AG04449 (cell line): ENCODE data around the gene PTPN21.

Experiments
- CTCF ChIA-PET: fragments of 350-600 bp; formaldehyde crosslinking; extraction: SDS; loops from one replicate; lab custom pipeline; 2021; ENCODE audit warnings: antibody characterized with exemption; lab: Yijun Ruan, JAX
- POLR2A ChIA-PET: fragments of 400-600, 350-600 bp; formaldehyde crosslinking; extraction: SDS; loops from one replicate; lab custom pipeline; 2020; ENCODE audit warnings: antibody characterized with exemption, inconsistent platforms; lab: Yijun Ruan, JAX
- DNase-seq: peaks from one replicate; pipeline ENCODE4 v3.0.0-alpha.2; 2010; ENCODE audit warnings: low read depth, low spot score
- H3K4me3 ChIP-seq: 2 replicates; pipeline ENCODE4 v1.5.1; 2011; ENCODE audit warnings: low read depth, mild to moderate bottlenecking, control low read depth, low read length
- CTCF ChIP-seq: IDR thresholded peaks from one replicate; pipeline ENCODE4 v1.5.1; 2011; ENCODE audit warnings: mild to moderate bottlenecking, moderate library complexity, low read length, control low read depth, inconsistent platforms; ENCODE audit not compliant: insufficient read depth; ENCODE audit errors: missing control alignments

The PTPN21 gene

GRCh38 chr14:88562532-88562830, 7.7 kb upstream of the PTPN21 start:
- CTCF ChIA-PET: interaction anchor here (3.4 to 4.1 kb wide), 2 partner anchors 70 to 373 kb away, joined by 30 to 54 read pairs; no protein-coding TSS in a partner anchor
- H3K4me3 ChIP-seq: peak overlapping the region; percentile 90
- TF ChIP-seq CTCF: no peak
- POLR2A ChIA-PET: no interaction called here
- DNase-seq: no peak

- POLR2A ChIA-PET: interaction anchor here (1.0 kb wide), 1 partner anchor 30 kb away, joined by 3 read pairs; no protein-coding TSS in a partner anchor
- H3K4me3 ChIP-seq: no peak overlapping the region
- TF ChIP-seq CTCF: peak; percentile 32
- DNase-seq: no peak
- CTCF ChIA-PET: interaction anchor here (0.7 to 4.1 kb wide), 14 partner anchors 22 to 614 kb away, joined by 3 to 54 read pairs (median 5); no protein-coding TSS in a partner anchor
Measured at GRCh38 chr14:88559852-88560251, 5.0 kb upstream of the PTPN21 start.

GRCh38 chr14:88556581-88556980, 1.8 kb upstream of the PTPN21 start:
- no peak for DNase-seq
- no peak overlapping the region for H3K4me3 ChIP-seq
- TF ChIP-seq CTCF: no peak
- CTCF ChIA-PET: interaction anchor here (0.8 to 2.1 kb wide), 9 partner anchors 9 to 368 kb away, joined by 3 to 8 read pairs (median 3); no protein-coding TSS in a partner anchor
- POLR2A ChIA-PET: no interaction called here

- no peak for TF ChIP-seq CTCF
- DNase-seq: no peak
- H3K4me3 ChIP-seq: peak overlapping the region; percentile 75
- CTCF ChIA-PET: interaction anchor here (1.3 kb wide), 1 partner anchor 365 kb away, joined by 4 read pairs; no protein-coding TSS in a partner anchor
- POLR2A ChIA-PET: no interaction called here
Measured at GRCh38 chr14:88553886-88554456, 836 bp downstream of the PTPN21 start.

- ChIA-PET POLR2A (no interaction called here), CTCF (interaction anchor here (1.3 to 3.0 kb wide), 3 partner anchors 60 to 364 kb away, joined by 4 to 15 read pairs (median 5); no protein-coding TSS in a partner anchor)
- no peak overlapping the region for H3K4me3 ChIP-seq
- no peak for TF ChIP-seq CTCF
- no peak for DNase-seq
Measured at GRCh38 chr14:88552876-88553275, 1.9 kb downstream of the PTPN21 start.

GRCh38 chr14:88551980-88552431, 2.8 kb downstream of the PTPN21 start:
- ChIA-PET POLR2A (no interaction called here), CTCF (interaction anchor here (0.9 to 3.0 kb wide), 3 partner anchors 30 to 363 kb away, joined by 3 to 15 read pairs (median 5); no protein-coding TSS in a partner anchor)
- peak overlapping the region; percentile 80 for H3K4me3 ChIP-seq
- DNase-seq: no peak
- TF ChIP-seq CTCF: no peak
